Neural cell (in vitro differentiated cells): ENCODE measurements around the gene GTF3C2. TPM values are rescaled to one million over a fixed set of nuclear protein-coding genes. Genes with fewer than 3 reads are reported as not detected.

Experiments used
- H2AFZ ChIP-seq: fragments of 200-600, 300-800 bp; sonication (generic), shearing (Covaris generic); 2 replicates; pipeline ENCODE4 v1.6.0; 2014; ENCODE audit warnings: low read depth, mild to moderate bottlenecking, antibody characterized with exemption, low read length, moderate library complexity
- H3F3A ChIP-seq: fragments of 200-600 bp; shearing (Covaris generic); 2 replicates; pipeline ENCODE4 v1.6.1; 2016; ENCODE audit warnings: mild to moderate bottlenecking, moderate library complexity, mixed read lengths, antibody characterized with exemption, low read length; ENCODE audit not compliant: insufficient read depth, poor library complexity, severe bottlenecking
- H3K27ac ChIP-seq: fragments of 200-600, 300-800 bp; sonication (generic), shearing (Covaris generic); 2 replicates; pipeline ENCODE4 v1.5.1; 2014; ENCODE audit warnings: mild to moderate bottlenecking, low read length, moderate library complexity
- H3K27me3 ChIP-seq: fragments of 300-800, 200-600 bp; sonication (generic), shearing (Covaris generic); 2 replicates; pipeline ENCODE4 v1.6.0; 2014; ENCODE audit warnings: mild to moderate bottlenecking, low read depth, low read length, moderate library complexity; ENCODE audit not compliant: insufficient read depth
- H3K36me3 ChIP-seq: fragments of 300-800, 200-600 bp; sonication (generic), shearing (Covaris generic); 2 replicates; pipeline ENCODE4 v1.5.1; 2014; ENCODE audit warnings: mild to moderate bottlenecking, antibody characterized with exemption, low read length, moderate library complexity; ENCODE audit not compliant: insufficient read depth
- H3K4me2 ChIP-seq: fragments of 300-800, 200-600 bp; sonication (generic), shearing (Covaris generic); 2 replicates; pipeline ENCODE4 v1.6.0; 2014; ENCODE audit warnings: mild to moderate bottlenecking, low read length
- H3K4me3 ChIP-seq: fragments of 300-800, 200-600 bp; sonication (generic), shearing (Covaris generic); 2 replicates; pipeline ENCODE4 v1.5.1; 2014; ENCODE audit warnings: mild to moderate bottlenecking, low read length, moderate library complexity
- H3K79me2 ChIP-seq: fragments of 200-600 bp; shearing (Covaris generic); replicated peaks from 2 replicates; pipeline ENCODE4 v1.6.0; 2014; ENCODE audit warnings: mild to moderate bottlenecking, low read length, moderate library complexity; ENCODE audit not compliant: insufficient read depth
- H3K9ac ChIP-seq: fragments of 300-800, 200-600 bp; sonication (generic), shearing (Covaris generic); 2 replicates; pipeline ENCODE4 v1.6.1; 2016; ENCODE audit warnings: mild to moderate bottlenecking, low read length, mixed read lengths
- H3K9me2 ChIP-seq: fragments of 200-600 bp; shearing (Covaris generic); 2 replicates; pipeline ENCODE4 v1.6.1; 2016; ENCODE audit warnings: mild to moderate bottlenecking, low read length, mixed read lengths; ENCODE audit not compliant: insufficient read depth
- H3K9me3 ChIP-seq: fragments of 200-600, 300-800 bp; sonication (generic), shearing (Covaris generic); 2 replicates; pipeline ENCODE4 v1.6.1; 2016; ENCODE audit warnings: mild to moderate bottlenecking, mixed run types, low read length, moderate library complexity, mixed read lengths
- H4K20me1 ChIP-seq: fragments of 200-600 bp; shearing (Covaris generic); 2 replicates; pipeline ENCODE4 v1.6.1; 2016; ENCODE audit warnings: mild to moderate bottlenecking, mixed run types; ENCODE audit not compliant: insufficient read depth
- EP300 ChIP-seq: fragments of 450-650 bp; conservative IDR thresholded peaks from 2 replicates; pipeline ENCODE4 v1.6.1; 2014; ENCODE audit warnings: antibody characterized with exemption, mild to moderate bottlenecking, moderate library complexity; ENCODE audit not compliant: poor library complexity, severe bottlenecking
- EZH2 ChIP-seq: fragments of 200-600, 300-800 bp; shearing (Covaris generic), sonication (generic); IDR thresholded peaks from 2 replicates; pipeline ENCODE4 v1.6.1; 2014; ENCODE audit warnings: antibody characterized with exemption, low read length, borderline replicate concordance, mild to moderate bottlenecking; ENCODE audit not compliant: insufficient read depth, poor library complexity, severe bottlenecking
- MXI1 ChIP-seq: fragments of 450-650 bp; conservative IDR thresholded peaks from 2 replicates; pipeline ENCODE4 v1.6.1; 2014; ENCODE audit warnings: antibody characterized with exemption, mild to moderate bottlenecking; ENCODE audit not compliant: poor library complexity, severe bottlenecking
- POLR2AphosphoS5 ChIP-seq: IDR thresholded peaks from 2 replicates; pipeline ENCODE4 v1.6.1; 2012
- RAD21 ChIP-seq: fragments of 450-650 bp; conservative IDR thresholded peaks from 2 replicates; pipeline ENCODE4 v1.6.1; 2014; ENCODE audit warnings: antibody characterized with exemption, mild to moderate bottlenecking, moderate library complexity
- SMC3 ChIP-seq: fragments of 450-650 bp; conservative IDR thresholded peaks from 2 replicates; pipeline ENCODE4 v1.6.1; 2014; ENCODE audit warnings: antibody characterized with exemption, mild to moderate bottlenecking, moderate library complexity; ENCODE audit not compliant: poor library complexity
- TAF1 ChIP-seq: IDR thresholded peaks from 2 replicates; pipeline ENCODE4 v1.6.1; 2012; ENCODE audit warnings: low read depth
- polyA plus RNA-seq: library from polyadenylated mRNA; depleted of rRNA; stranded (reverse); fragments of >200 nt; gene quantifications from 2 replicates; pipeline ENCODE4 v1.2.3, GENCODE V29; 2014
- TF ChIP-seq, protein P1 (sequence below): fragments of 450-650 bp; IDR thresholded peaks from 2 replicates; pipeline ENCODE4 v1.5.1; 2014; ENCODE audit warnings: antibody characterized with exemption, mild to moderate bottlenecking, moderate library complexity; ENCODE audit not compliant: poor library complexity, severe bottlenecking
- TF ChIP-seq, protein P2 (sequence below): IDR thresholded peaks from 2 replicates; pipeline ENCODE4 v1.6.1; 2012; ENCODE audit warnings: borderline replicate concordance

The GTF3C2 gene
- polyA plus RNA-seq, 1 donor from 2014 or later: 27.8 TPM

DNA sequence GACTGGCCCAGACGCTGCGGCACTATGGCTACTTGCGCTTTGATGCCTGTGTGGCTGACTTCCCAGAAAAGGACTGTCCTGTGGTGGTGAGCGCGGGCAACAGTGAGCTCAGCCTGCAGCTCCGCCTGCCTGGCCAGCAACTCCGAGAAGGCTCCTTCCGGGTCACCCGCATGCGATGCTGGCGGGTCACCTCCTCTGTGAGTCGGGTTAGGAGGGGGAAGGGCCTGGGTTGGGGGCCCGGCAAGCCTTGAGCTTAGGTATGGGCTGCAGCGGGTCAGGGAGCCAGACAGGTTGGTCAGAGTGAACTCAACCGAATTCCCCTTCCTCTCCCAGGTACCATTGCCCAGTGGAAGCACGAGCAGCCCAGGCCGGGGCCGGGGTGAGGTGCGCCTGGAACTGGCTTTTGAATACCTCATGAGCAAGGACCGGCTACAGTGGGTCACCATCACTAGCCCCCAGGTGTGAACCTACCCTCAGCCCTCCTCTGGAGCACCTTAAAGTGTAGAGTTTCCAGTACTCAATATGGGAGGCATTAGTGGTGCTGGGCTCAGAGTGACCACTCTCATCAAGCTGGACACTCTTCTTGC lies 19.0 kb upstream of the GTF3C2 start:
- Histone ChIP-seq H3K27me3 (no peaks in the 10 kb centered on the region), H3K4me3 (no peak overlapping the region), H3K9ac (no peak overlapping the region), H3K27ac (no peak overlapping the region), H4K20me1 (no peaks in the 10 kb centered on the region), H3F3A (no peaks in the 10 kb centered on the region), H3K36me3 (no peaks in the 10 kb centered on the region), H2AFZ (no peak overlapping the region), H3K79me2 (peaks cover 23% of the 10 kb centered on the region), H3K4me2 (no peak overlapping the region), H3K9me3 (no peaks in the 10 kb centered on the region), H3K9me2 (no peaks in the 10 kb centered on the region)
- TF ChIP-seq EZH2 (no peak), POLR2AphosphoS5 (no peak), MXI1 (no peak), TAF1 (no peak), RAD21 (no peak), SMC3 (no peak), EP300 (no peak)
- TF ChIP-seq, protein P1, sequence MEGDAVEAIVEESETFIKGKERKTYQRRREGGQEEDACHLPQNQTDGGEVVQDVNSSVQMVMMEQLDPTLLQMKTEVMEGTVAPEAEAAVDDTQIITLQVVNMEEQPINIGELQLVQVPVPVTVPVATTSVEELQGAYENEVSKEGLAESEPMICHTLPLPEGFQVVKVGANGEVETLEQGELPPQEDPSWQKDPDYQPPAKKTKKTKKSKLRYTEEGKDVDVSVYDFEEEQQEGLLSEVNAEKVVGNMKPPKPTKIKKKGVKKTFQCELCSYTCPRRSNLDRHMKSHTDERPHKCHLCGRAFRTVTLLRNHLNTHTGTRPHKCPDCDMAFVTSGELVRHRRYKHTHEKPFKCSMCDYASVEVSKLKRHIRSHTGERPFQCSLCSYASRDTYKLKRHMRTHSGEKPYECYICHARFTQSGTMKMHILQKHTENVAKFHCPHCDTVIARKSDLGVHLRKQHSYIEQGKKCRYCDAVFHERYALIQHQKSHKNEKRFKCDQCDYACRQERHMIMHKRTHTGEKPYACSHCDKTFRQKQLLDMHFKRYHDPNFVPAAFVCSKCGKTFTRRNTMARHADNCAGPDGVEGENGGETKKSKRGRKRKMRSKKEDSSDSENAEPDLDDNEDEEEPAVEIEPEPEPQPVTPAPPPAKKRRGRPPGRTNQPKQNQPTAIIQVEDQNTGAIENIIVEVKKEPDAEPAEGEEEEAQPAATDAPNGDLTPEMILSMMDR: no peak
- TF ChIP-seq, protein P2, sequence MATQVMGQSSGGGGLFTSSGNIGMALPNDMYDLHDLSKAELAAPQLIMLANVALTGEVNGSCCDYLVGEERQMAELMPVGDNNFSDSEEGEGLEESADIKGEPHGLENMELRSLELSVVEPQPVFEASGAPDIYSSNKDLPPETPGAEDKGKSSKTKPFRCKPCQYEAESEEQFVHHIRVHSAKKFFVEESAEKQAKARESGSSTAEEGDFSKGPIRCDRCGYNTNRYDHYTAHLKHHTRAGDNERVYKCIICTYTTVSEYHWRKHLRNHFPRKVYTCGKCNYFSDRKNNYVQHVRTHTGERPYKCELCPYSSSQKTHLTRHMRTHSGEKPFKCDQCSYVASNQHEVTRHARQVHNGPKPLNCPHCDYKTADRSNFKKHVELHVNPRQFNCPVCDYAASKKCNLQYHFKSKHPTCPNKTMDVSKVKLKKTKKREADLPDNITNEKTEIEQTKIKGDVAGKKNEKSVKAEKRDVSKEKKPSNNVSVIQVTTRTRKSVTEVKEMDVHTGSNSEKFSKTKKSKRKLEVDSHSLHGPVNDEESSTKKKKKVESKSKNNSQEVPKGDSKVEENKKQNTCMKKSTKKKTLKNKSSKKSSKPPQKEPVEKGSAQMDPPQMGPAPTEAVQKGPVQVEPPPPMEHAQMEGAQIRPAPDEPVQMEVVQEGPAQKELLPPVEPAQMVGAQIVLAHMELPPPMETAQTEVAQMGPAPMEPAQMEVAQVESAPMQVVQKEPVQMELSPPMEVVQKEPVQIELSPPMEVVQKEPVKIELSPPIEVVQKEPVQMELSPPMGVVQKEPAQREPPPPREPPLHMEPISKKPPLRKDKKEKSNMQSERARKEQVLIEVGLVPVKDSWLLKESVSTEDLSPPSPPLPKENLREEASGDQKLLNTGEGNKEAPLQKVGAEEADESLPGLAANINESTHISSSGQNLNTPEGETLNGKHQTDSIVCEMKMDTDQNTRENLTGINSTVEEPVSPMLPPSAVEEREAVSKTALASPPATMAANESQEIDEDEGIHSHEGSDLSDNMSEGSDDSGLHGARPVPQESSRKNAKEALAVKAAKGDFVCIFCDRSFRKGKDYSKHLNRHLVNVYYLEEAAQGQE: no peak

DNA sequence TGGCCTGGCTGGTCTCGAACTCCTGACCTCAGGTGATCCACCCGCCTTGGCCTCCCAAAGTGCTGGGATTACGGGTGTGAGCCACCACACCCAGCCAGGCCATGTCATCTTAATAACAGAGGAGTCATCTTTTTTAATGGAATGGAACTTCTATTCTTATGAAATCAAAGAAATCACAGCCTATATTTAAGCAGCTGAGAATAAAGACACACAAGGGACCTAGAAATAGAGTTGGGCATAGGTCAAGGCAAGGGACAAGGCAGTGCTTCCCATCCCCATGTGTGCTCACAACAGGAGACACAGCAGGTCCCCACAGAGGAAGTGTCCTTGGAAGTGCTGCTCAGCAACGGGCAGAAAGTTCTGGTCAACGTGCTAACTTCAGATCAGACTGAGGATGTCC lies 17.0 kb upstream of the GTF3C2 start:
- Histone ChIP-seq H3K4me2 (no peak overlapping the region), H3F3A (no peaks in the 10 kb centered on the region), H3K4me3 (no peak overlapping the region), H3K36me3 (no peaks in the 10 kb centered on the region), H2AFZ (no peak overlapping the region), H3K9ac (no peak overlapping the region), H3K27me3 (no peaks in the 10 kb centered on the region), H3K9me2 (no peaks in the 10 kb centered on the region), H3K79me2 (peaks cover 24% of the 10 kb centered on the region), H3K9me3 (no peaks in the 10 kb centered on the region), H3K27ac (no peak overlapping the region), H4K20me1 (no peaks in the 10 kb centered on the region)
- TF ChIP-seq, protein P2: no peak
- TF ChIP-seq SMC3 (no peak), RAD21 (no peak), MXI1 (no peak), POLR2AphosphoS5 (no peak), TAF1 (no peak)
- TF ChIP-seq, protein P1: no peak
